Measurements from ENCODE around the gene ADARB1.

Gene ADARB1

GRCh38 chr21:45270306-45270821, 196.0 kb downstream of the ADARB1 start:
- TF ChIP-seq CTCF (IDR thresholded peaks at IDR 0.05), result no peak

Measured in LNCAP (cell line).